ENCODE data around the gene TTC1. TPM values are rescaled to one million over a fixed set of nuclear protein-coding genes. Genes with fewer than 3 reads are reported as not detected.

Gene TTC1
- total RNA-seq, 1 donor from 2014 or later: 25.5 TPM

DNA sequence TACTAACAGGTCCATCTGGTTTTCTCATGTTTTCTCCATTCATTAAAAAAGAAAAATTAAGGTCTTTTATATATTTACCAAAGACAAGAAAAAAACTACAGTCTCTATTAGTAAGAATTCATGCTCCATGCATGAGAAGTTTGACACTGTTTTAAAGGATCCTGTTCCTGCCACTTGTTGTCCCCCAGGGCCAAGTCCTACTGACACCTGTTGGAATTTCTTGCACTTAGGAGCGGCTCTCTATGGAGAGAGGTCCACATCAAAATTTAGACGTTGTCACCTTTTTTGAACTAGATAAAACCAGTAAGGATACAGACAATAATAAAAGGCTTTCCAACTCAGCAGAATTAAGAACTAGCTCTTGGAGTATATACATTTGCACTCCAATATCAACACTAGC, 68.1 kb downstream of the TTC1 start:
- H3K36me3 ChIP-seq (ENCODE audit: control insufficient read depth, insufficient read depth, low read length): no peaks in the 10 kb centered on the region
- H3K4me3 ChIP-seq (ENCODE audit: low read depth, low read length): no peak overlapping the region
- FAIRE-seq (no peak), DNase-seq (ENCODE audit: low read depth) (no peak)
- no peaks in the 10 kb centered on the region for H3K27me3 ChIP-seq (ENCODE audit: control insufficient read depth, insufficient read depth, low read length)
- TF ChIP-seq, protein P1, sequence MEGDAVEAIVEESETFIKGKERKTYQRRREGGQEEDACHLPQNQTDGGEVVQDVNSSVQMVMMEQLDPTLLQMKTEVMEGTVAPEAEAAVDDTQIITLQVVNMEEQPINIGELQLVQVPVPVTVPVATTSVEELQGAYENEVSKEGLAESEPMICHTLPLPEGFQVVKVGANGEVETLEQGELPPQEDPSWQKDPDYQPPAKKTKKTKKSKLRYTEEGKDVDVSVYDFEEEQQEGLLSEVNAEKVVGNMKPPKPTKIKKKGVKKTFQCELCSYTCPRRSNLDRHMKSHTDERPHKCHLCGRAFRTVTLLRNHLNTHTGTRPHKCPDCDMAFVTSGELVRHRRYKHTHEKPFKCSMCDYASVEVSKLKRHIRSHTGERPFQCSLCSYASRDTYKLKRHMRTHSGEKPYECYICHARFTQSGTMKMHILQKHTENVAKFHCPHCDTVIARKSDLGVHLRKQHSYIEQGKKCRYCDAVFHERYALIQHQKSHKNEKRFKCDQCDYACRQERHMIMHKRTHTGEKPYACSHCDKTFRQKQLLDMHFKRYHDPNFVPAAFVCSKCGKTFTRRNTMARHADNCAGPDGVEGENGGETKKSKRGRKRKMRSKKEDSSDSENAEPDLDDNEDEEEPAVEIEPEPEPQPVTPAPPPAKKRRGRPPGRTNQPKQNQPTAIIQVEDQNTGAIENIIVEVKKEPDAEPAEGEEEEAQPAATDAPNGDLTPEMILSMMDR (IDR thresholded peaks at IDR 0.05; ENCODE audit: insufficient read depth, low read length, severe bottlenecking): no peak

DNA sequence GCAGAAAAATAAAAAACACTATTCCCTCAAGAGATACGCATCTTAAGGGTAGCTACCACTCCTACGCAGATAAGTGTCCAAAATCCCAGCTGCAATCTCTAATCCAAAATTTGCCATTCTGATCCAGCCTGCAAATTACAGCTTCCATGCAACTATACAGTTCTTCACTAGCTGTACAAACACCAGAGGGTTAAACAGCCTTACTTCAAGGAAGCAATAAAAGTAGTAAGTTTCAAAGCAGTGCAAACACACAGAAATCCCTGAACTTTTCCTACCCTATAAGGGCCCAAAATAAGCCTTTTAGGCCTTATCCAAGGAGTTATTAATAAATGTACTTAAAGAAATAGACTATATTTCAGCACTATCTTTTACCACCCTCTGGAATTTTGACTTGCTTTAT, 70.8 kb downstream of the TTC1 start:
- TF ChIP-seq, protein P1 (IDR thresholded peaks at IDR 0.05; ENCODE audit: insufficient read depth, low read length, severe bottlenecking): no peak
- FAIRE-seq (no peak), DNase-seq (ENCODE audit: low read depth) (no peak)
- H3K27me3 ChIP-seq (ENCODE audit: control insufficient read depth, insufficient read depth, low read length): no peaks in the 10 kb centered on the region
- H3K4me3 ChIP-seq (ENCODE audit: low read depth, low read length): no peak overlapping the region
- no peaks in the 10 kb centered on the region for H3K36me3 ChIP-seq (ENCODE audit: control insufficient read depth, insufficient read depth, low read length)

DNA sequence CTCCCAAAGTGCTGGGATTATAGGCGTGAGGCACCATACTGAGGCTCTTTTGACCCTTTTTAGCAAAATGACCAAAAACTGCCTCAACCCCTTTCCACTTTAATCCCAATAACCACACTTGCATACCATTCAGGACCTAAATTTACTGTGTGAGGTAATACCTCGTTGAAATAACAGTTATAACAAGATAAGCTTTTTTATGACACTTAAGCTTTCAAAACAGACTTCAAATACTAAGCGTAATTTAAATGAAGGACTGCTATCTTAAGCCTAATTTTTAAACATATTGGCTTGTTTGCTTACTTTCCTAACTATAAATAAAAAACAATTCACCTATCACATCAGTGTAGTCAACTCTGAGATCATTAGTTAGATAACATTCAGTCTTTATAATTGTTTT, 72.6 kb downstream of the TTC1 start:
- Histone ChIP-seq H3K27me3 (ENCODE audit: control insufficient read depth, insufficient read depth, low read length) (no peaks in the 10 kb centered on the region), H3K36me3 (ENCODE audit: control insufficient read depth, insufficient read depth, low read length) (no peaks in the 10 kb centered on the region), H3K4me3 (ENCODE audit: low read depth, low read length) (no peak overlapping the region)
- TF ChIP-seq, protein P1 (IDR thresholded peaks at IDR 0.05; ENCODE audit: insufficient read depth, low read length, severe bottlenecking): no peak
- DNase-seq (ENCODE audit: low read depth) (no peak), FAIRE-seq (no peak)

DNA sequence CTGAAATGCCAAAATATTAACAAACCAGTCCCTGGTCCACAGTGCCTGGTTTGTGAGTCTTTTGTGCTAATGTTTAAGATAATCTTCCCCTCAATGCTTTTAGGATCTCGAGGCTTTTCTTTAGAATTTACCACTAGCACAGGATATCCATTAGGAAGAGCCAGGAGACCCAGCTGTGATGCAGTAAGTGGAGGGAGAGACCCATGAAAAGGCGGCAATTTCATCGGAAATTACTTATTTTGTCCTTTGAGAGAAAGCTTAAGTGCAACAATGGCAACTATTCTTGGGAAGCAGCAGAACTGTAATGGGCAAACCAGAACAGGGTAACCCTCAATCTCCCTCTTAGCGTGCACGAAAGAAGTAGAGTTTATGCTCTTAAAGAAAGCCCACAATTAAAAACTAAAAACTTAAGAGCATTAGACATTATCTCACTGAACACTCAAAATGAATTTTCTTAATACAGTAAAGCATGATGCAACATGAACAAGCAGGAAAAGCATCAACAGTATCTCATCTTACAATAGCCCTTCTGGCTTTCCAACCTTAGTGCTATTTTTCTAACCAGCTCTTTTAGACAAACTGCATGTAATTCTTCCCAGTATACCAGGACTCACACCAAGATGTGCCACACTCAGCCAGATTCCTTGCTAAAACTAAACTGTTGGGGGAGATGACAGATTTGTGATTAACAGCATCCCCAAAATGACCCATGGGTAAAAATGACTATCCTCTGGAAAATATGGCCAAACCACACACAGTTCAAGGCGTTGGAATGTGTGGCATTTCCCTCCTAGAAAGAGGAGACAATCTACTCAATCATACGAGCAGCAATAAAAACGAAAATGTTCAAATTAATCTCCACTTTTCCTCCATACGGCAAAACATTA, 73.9 kb downstream of the TTC1 start:
- FAIRE-seq: no peak
- H3K27me3 ChIP-seq (ENCODE audit: control insufficient read depth, insufficient read depth, low read length): no peaks in the 10 kb centered on the region
- TF ChIP-seq, protein P1 (IDR thresholded peaks at IDR 0.05; ENCODE audit: insufficient read depth, low read length, severe bottlenecking): no peak
- H3K36me3 ChIP-seq (ENCODE audit: control insufficient read depth, insufficient read depth, low read length): no peaks in the 10 kb centered on the region
- peak; percentile 63 for DNase-seq (ENCODE audit: low read depth)
- no peak overlapping the region for H3K4me3 ChIP-seq (ENCODE audit: low read depth, low read length)

DNA sequence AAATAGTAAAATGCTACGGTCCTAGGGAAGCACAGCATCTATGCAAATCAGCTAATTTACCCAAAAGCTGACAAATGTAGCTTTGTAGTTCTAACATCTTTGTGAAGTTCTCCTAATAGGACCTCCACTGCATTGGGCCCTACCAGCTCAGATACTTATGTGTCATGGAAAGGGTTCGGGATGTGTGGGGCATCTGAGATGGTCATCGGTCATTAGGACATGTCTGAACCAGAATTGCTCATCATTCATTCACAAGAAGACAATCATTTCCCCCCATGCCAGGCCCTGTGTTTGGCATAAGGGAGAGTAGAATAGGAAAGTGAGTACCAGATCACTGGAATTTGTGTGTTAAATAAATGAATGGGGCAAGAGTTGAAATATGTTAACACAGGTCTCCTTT, 74.6 kb downstream of the TTC1 start:
- FAIRE-seq: no peak
- Histone ChIP-seq H3K27me3 (ENCODE audit: control insufficient read depth, insufficient read depth, low read length) (no peaks in the 10 kb centered on the region), H3K36me3 (ENCODE audit: control insufficient read depth, insufficient read depth, low read length) (no peaks in the 10 kb centered on the region), H3K4me3 (ENCODE audit: low read depth, low read length) (no peak overlapping the region)
- DNase-seq (ENCODE audit: low read depth): peak; percentile 57
- TF ChIP-seq, protein P1 (IDR thresholded peaks at IDR 0.05; ENCODE audit: insufficient read depth, low read length, severe bottlenecking): no peak
